Measurements from ENCODE around the gene LMAN1L.

LMAN1L gene

GRCh38 chr15:74812533-74812932, at the start of gene LMAN1L:
Gene LMAN1L, plus strand, starts transcription at chr15:74812835. Its CDS starts 20 bp downstream, at chr15:74812855.
- no peak for DNase-seq (ENCODE audit: low read depth in 2 of 2)

GRCh38 chr15:74763416-74763815, 49.2 kb upstream of the LMAN1L start:
- DNase-seq (ENCODE audit: low read depth in 2 of 2): no peak

GRCh38 chr15:74767167-74768098, 45.2 kb upstream of the LMAN1L start:
- no peak for DNase-seq (ENCODE audit: low read depth in 2 of 2)

GRCh38 chr15:74768099-74768770, 44.4 kb upstream of the LMAN1L start:
- no peak for DNase-seq (ENCODE audit: low read depth in 2 of 2)

GRCh38 chr15:74768771-74769342, 43.8 kb upstream of the LMAN1L start:
- DNase-seq (ENCODE audit: low read depth in 2 of 2): no peak

- no peak for DNase-seq (ENCODE audit: low read depth in 2 of 2)
These were observed 43.1 kb upstream of the LMAN1L start for GRCh38 chr15:74769463-74770025.

GRCh38 chr15:74770211-74770903, 42.3 kb upstream of the LMAN1L start:
- no peak for DNase-seq (ENCODE audit: low read depth in 2 of 2)

GRCh38 chr15:74773329-74773728, 39.3 kb upstream of the LMAN1L start:
- DNase-seq (ENCODE audit: low read depth in 2 of 2): no peak

GRCh38 chr15:74773731-74774252, 38.8 kb upstream of the LMAN1L start:
- DNase-seq (ENCODE audit: low read depth in 2 of 2): no peak

GRCh38 chr15:74775132-74775562, 37.5 kb upstream of the LMAN1L start:
- no peak for DNase-seq (ENCODE audit: low read depth in 2 of 2)

GRCh38 chr15:74775894-74776293, 36.7 kb upstream of the LMAN1L start:
- DNase-seq (ENCODE audit: low read depth in 2 of 2): no peak

- no peak for DNase-seq (ENCODE audit: low read depth in 2 of 2)
These were observed 35.5 kb upstream of the LMAN1L start for GRCh38 chr15:74776821-74777768.

- no peak for DNase-seq (ENCODE audit: low read depth in 2 of 2)
These were observed 34.7 kb upstream of the LMAN1L start for GRCh38 chr15:74777769-74778598.

- DNase-seq (ENCODE audit: low read depth in 2 of 2): no peak
These were observed 34.0 kb upstream of the LMAN1L start for GRCh38 chr15:74778599-74778970.

GRCh38 chr15:74779162-74779648, 33.4 kb upstream of the LMAN1L start:
- no peak for DNase-seq (ENCODE audit: low read depth in 2 of 2)

GRCh38 chr15:74780523-74781430, 31.9 kb upstream of the LMAN1L start:
- DNase-seq (ENCODE audit: low read depth in 2 of 2): no peak

GRCh38 chr15:74781431-74782258, 31.0 kb upstream of the LMAN1L start, which contains the start of gene CSK:
Gene CSK, plus strand, starts transcription at chr15:74782080. Its CDS starts 16,218 bp downstream, at chr15:74798298.
- peak; percentile 58 to 72 for DNase-seq (ENCODE audit: low read depth in 2 of 2)
